GM12878 (cell line): ENCODE data around the gene C19orf18. TPM values are rescaled to one million over a fixed set of nuclear protein-coding genes. Genes with fewer than 3 reads are reported as not detected.

Experiments
- ATAC-seq: fragments of 200-7000 bp; cut with Tn5 transposase; 3 replicates; pipeline ENCODE4 v1.9.1; 2020; ENCODE audit warnings: mild to moderate bottlenecking, moderate library complexity
- BruUV-seq: library from RNA; stranded (reverse); fragments of 400-500 nt; replicated peaks from 2 replicates; lab custom pipeline; 2021; lab: Mats Ljungman, UMichigan
- CTCF ChIA-PET: fragments of 300-600 bp; sonication (Branson Sonifier 250); formaldehyde crosslinking; extraction: SDS; loops from one replicate; lab custom pipeline; 2021; ENCODE audit warnings: inconsistent platforms; lab: Yijun Ruan, JAX
- POLR2A ChIA-PET: fragments of 350-600 bp; formaldehyde crosslinking; extraction: SDS; loops from one replicate; lab custom pipeline; 2021; ENCODE audit warnings: inconsistent platforms; lab: Charles Lee
- RAD21 ChIA-PET: fragments of 300-600 bp; sonication (Branson Sonifier 250); formaldehyde crosslinking; loops from one replicate; lab custom pipeline; 2023; ENCODE audit warnings: antibody characterized with exemption; ENCODE audit not compliant: unreplicated experiment; lab: Charles Lee
- SMC1A ChIA-PET: fragments of 300-600 bp; sonication (Branson Sonifier 250); formaldehyde crosslinking; loops from one replicate; lab custom pipeline; 2023; ENCODE audit not compliant: unreplicated experiment, uncharacterized antibody; lab: Charles Lee
- DNase-seq: peaks from one replicate; pipeline ENCODE4 v3.0.0-alpha.2; 2011; ENCODE audit warnings: low read depth, low spot score
- FAIRE-seq: peaks from 3 replicates; lab custom pipeline; 2011; peaks lifted over from hg19 to GRCh38; lab: Jason Lieb, UNC
- H2AFZ ChIP-seq: 2 replicates; pipeline ENCODE4 v1.6.0; 2011; ENCODE audit warnings: low read depth, low read length, control low read depth; ENCODE audit not compliant: control insufficient read depth
- H3K27ac ChIP-seq: 2 replicates; pipeline ENCODE4 v1.5.1; 2011; ENCODE audit warnings: control low read depth; ENCODE audit not compliant: control insufficient read depth, insufficient read depth
- H3K27me3 ChIP-seq, 2 experiments: replicated peaks in 1 of 2; 2 replicates each; pipeline versions ENCODE4 v1.6.0 to v1.6.1; 2011; ENCODE audit warnings: low read length in 1 of 2; ENCODE audit not compliant: control insufficient read depth in 2 of 2, insufficient read depth in 2 of 2
- H3K36me3 ChIP-seq, 2 experiments: 2 replicates each; pipeline ENCODE4 v1.5.1; 2011; ENCODE audit warnings: low read length in 1 of 2; ENCODE audit not compliant: control insufficient read depth in 2 of 2, insufficient read depth in 2 of 2
- H3K4me1 ChIP-seq: 2 replicates; pipeline ENCODE4 v1.6.1; 2011; ENCODE audit warnings: mild to moderate bottlenecking, low read length, moderate library complexity, mixed read lengths; ENCODE audit not compliant: control insufficient read depth, insufficient read depth
- H3K4me2 ChIP-seq: 2 replicates; pipeline ENCODE4 v1.6.0; 2011; ENCODE audit warnings: control low read depth; ENCODE audit not compliant: control insufficient read depth, insufficient read depth
- H3K4me3 ChIP-seq: fragments of 200-600 bp; sonication (generic); 2 replicates; pipeline ENCODE4 v1.5.1; 2016
- H3K79me2 ChIP-seq: 2 replicates; pipeline ENCODE4 v1.6.0; 2011; ENCODE audit warnings: low read length; ENCODE audit not compliant: control insufficient read depth, insufficient read depth
- H3K9ac ChIP-seq: 2 replicates; pipeline ENCODE4 v1.8.0; 2011; ENCODE audit warnings: low read length, control low read depth, mixed read lengths; ENCODE audit not compliant: control insufficient read depth, insufficient read depth
- H3K9me3 ChIP-seq: replicated peaks from 3 replicates; pipeline ENCODE4 v1.5.1; 2011; ENCODE audit warnings: mild to moderate bottlenecking, low read length; ENCODE audit not compliant: control insufficient read depth, insufficient read depth
- H4K20me1 ChIP-seq: 2 replicates; pipeline ENCODE4 v1.6.0; 2011; ENCODE audit not compliant: control insufficient read depth, insufficient read depth
- CTCF ChIP-seq, 3 experiments: IDR thresholded peaks in 2 of 3; conservative IDR thresholded peaks in 1 of 3; 2 replicates each; pipeline ENCODE4 v1.5.1; 2011; ENCODE audit warnings: low read depth in 3 of 3, low read length in 3 of 3, mild to moderate bottlenecking in 3 of 3, control low read depth in 2 of 3, moderate library complexity in 2 of 3, inconsistent platforms in 1 of 3, mixed read lengths in 1 of 3; ENCODE audit not compliant: control insufficient read depth in 2 of 3, insufficient read depth in 1 of 3; ENCODE audit errors: extremely low read depth in 1 of 3
- GATAD2B ChIP-seq: fragments of 450-650 bp; conservative IDR thresholded peaks from 2 replicates; pipeline ENCODE4 v1.6.1; 2017; ENCODE audit warnings: low read depth, mild to moderate bottlenecking, moderate library complexity
- PML ChIP-seq: IDR thresholded peaks from 2 replicates; pipeline ENCODE4 v1.6.1; 2012; ENCODE audit warnings: low read length, inconsistent platforms
- RAD21 ChIP-seq: IDR thresholded peaks from 2 replicates; pipeline ENCODE4 v1.6.1; 2011; ENCODE audit warnings: mild to moderate bottlenecking, low read depth, low read length, moderate library complexity; ENCODE audit not compliant: insufficient read depth
- RELB ChIP-seq: fragments of 450-650 bp; IDR thresholded peaks from 2 replicates; pipeline ENCODE4 v1.6.1; 2017; ENCODE audit warnings: low read depth, mild to moderate bottlenecking, moderate library complexity
- RUNX3 ChIP-seq: IDR thresholded peaks from 2 replicates; pipeline ENCODE4 v1.6.1; 2012; ENCODE audit warnings: low read length, inconsistent platforms
- SUPT20H ChIP-seq: IDR thresholded peaks from 2 replicates; pipeline ENCODE4 v1.6.1; 2011; ENCODE audit warnings: low read depth, mild to moderate bottlenecking, low read length, moderate library complexity, borderline replicate concordance; ENCODE audit not compliant: control insufficient read depth
- SUZ12 ChIP-seq: fragments of 200-600 bp; sonication (generic); IDR thresholded peaks from one replicate; pipeline ENCODE4 v1.6.1; 2018; ENCODE audit warnings: antibody characterized with exemption, mild to moderate bottlenecking; ENCODE audit not compliant: unreplicated experiment
- TBL1XR1 ChIP-seq: IDR thresholded peaks from 2 replicates; pipeline ENCODE4 v1.6.1; 2012; ENCODE audit warnings: low read depth, low read length, improper control_type of control experiment
- TCF7 ChIP-seq: IDR thresholded peaks from 2 replicates; pipeline ENCODE4 v1.6.1; 2014; ENCODE audit warnings: antibody characterized with exemption, borderline replicate concordance
- YY1 ChIP-seq: IDR thresholded peaks from 2 replicates; pipeline ENCODE4 v1.6.1; 2011; ENCODE audit warnings: low read depth, mild to moderate bottlenecking, low read length
- ZNF24 ChIP-seq: fragments of 450-650 bp; IDR thresholded peaks from 2 replicates; pipeline ENCODE4 v1.6.1; 2017; ENCODE audit warnings: antibody characterized with exemption, mild to moderate bottlenecking
- WGBS: methylation state at CpG from one replicate; pipeline ENCODE4 v1.1.6; 2016; ENCODE audit warnings: low lambda C conversion rate; ENCODE audit not compliant: insufficient replicate concordance, insufficient coverage; ENCODE audit errors: missing lambda C conversion rate; 5-methylcytosine and 5-hydroxymethylcytosine counted together
- in situ Hi-C: fragments of 300-500 bp; cut with MboI; formaldehyde crosslinking; loops from 9 replicates; pipeline ENCODE4 v1.14.3; 2018; ENCODE audit warnings: mixed read lengths
- intact Hi-C: fragments of 100-400 bp; cut with micrococcal nuclease; formaldehyde crosslinking; loops from one replicate; pipeline ENCODE4 v1.14.2; 2022; ENCODE audit not compliant: unreplicated experiment
- polyA plus RNA-seq, 11 experiments: library from polyadenylated mRNA; depleted of rRNA in 4 of 11; unstranded in 6 of 11; stranded (reverse) in 5 of 11; fragments of >200 nt; fragmentation: Nextera tagmentation in 4 of 11; fragmentation: Illumina TruSeq in 1 of 11; extraction: Ambion mirVana in 4 of 11; extraction: Trizol in 1 of 11; gene quantifications; 1 replicate in 1 of 11; 2 replicates in 10 of 11; pipeline versions ENCODE4 v1.2.1 to v1.2.3, GENCODE V29; 2011 to 2016; ENCODE audit warnings: inconsistent platforms in 2 of 11, missing spikeins in 2 of 11, low read depth in 1 of 11
- total RNA-seq, 4 experiments: library from RNA; depleted of rRNA in 3 of 4; stranded (reverse); fragments of >200 nt in 3 of 4; fragmentation: Illumina TruSeq in 1 of 4; extraction: Trizol in 1 of 4; gene quantifications; 2 replicates each; pipeline versions ENCODE4 v1.2.1 to v1.2.3, GENCODE V29; 2013 to 2021

The C19orf18 gene
- total and polyA plus RNA-seq, 10 of the 15 experiments (the other 5 are each of a cell fraction or from before 2014, with no cell fraction given), result 0.12 to 0.29 (median 0.21) TPM; not detected in 7

- FAIRE-seq (no peak), ATAC-seq (no peak), DNase-seq (no peak)
- H3K27me3 ChIP-seq, result no peaks in the 10 kb centered on the region
- SMC1A ChIA-PET, result no interaction called here
- no peak overlapping the region for H3K9ac ChIP-seq
- CTCF ChIA-PET, result no interaction called here
- H3K36me3 ChIP-seq, result no peaks in the 10 kb centered on the region
- H3K27ac ChIP-seq, result no peak overlapping the region
- no peaks in the 10 kb centered on the region for H3K4me1 ChIP-seq
- no peak overlapping the region for H3K4me3 ChIP-seq
- POLR2A ChIA-PET, result no interaction called here
- no peaks in the 10 kb centered on the region for H3K79me2 ChIP-seq
- no peaks in the 10 kb centered on the region; the same call in 1 of the 3 replicates for H3K9me3 ChIP-seq
- no peak overlapping the region for H3K4me2 ChIP-seq
- no peak overlapping the region for H2AFZ ChIP-seq
- TF ChIP-seq YY1 (no peak), TCF7 (no peak), ZNF24 (no peak), RUNX3 (no peak), PML (no peak), SUPT20H (no peak), SUZ12 (no peak)
- 33% methylated on average over 4 of the region's 4 CpGs for WGBS
- in situ Hi-C loops (no loop called here), intact Hi-C loops (no loop called here)
- RAD21 ChIA-PET, result no interaction called here
- no peaks in the 10 kb centered on the region for H4K20me1 ChIP-seq
- BruUV-seq, result no TSS peak
Measured at GRCh38 chr19:58022283-58022660, 47.9 kb upstream of the C19orf18 start.

- in situ Hi-C loops, result no loop called here
- H3K27me3 ChIP-seq, result no peaks in the 10 kb centered on the region
- ChIA-PET CTCF (no interaction called here), POLR2A (no interaction called here), RAD21 (no interaction called here), SMC1A (no interaction called here)
- ATAC-seq (peak; percentile 47; the same call in 2 of the 3 replicates), FAIRE-seq (no peak), DNase-seq (no peak)
- 50% methylated on average over 30 of the region's 30 CpGs for WGBS
- H3K36me3 ChIP-seq, result no peaks in the 10 kb centered on the region
- no peak overlapping the region for H3K9ac ChIP-seq
- H3K4me3 ChIP-seq, result no peak overlapping the region
- H3K79me2 ChIP-seq, result no peaks in the 10 kb centered on the region
- no peaks in the 10 kb centered on the region; the same call in 1 of the 3 replicates for H3K9me3 ChIP-seq
- no peak overlapping the region for H3K27ac ChIP-seq
- no peak overlapping the region for H2AFZ ChIP-seq
- BruUV-seq, result no TSS peak
- no peaks in the 10 kb centered on the region for H4K20me1 ChIP-seq
- no peaks in the 10 kb centered on the region for H3K4me1 ChIP-seq
- intact Hi-C loops, result no loop called here
- no peak overlapping the region for H3K4me2 ChIP-seq
- no peak for TF ChIP-seq RELB
- no peak for TF ChIP-seq GATAD2B
- TF ChIP-seq RAD21, result peak; percentile 30; the same call in 1 of the 2 replicates
- TF ChIP-seq TBL1XR1, result no peak
- TF ChIP-seq CTCF (IDR thresholded peaks at IDR 0.05 in 2 of 3, conservative IDR thresholded peaks at IDR 0.05 in 1 of 3; ENCODE audit: control insufficient read depth in 2 of 3, extremely low read depth in 1 of 3, insufficient read depth in 1 of 3, low read depth in 3 of 3, low read length in 3 of 3), result peak in 2 of 3 experiments; percentile 14 to 30; a peak in 2 of 6 replicates
Measured at GRCh38 chr19:58021541-58022282, 47.4 kb upstream of the C19orf18 start.
